HepG2 (cell line): Measurements from ENCODE around the gene ZNF652. TPM values are rescaled to one million over a fixed set of nuclear protein-coding genes. Genes with fewer than 3 reads are reported as not detected.

ENCODE experiments used
- ATAC-seq: fragments of 200-7000 bp; cut with Tn5 transposase; 3 replicates; pipeline ENCODE4 v1.9.1; 2020; ENCODE audit warnings: mild to moderate bottlenecking, moderate library complexity
- BruUV-seq: library from RNA; stranded (reverse); fragments of 400-500 nt; replicated peaks from 2 replicates; lab custom pipeline; 2021; lab: Mats Ljungman, UMichigan
- CTCF ChIA-PET: fragments of 300-600 bp; formaldehyde crosslinking; extraction: SDS; loops from one replicate; lab custom pipeline; 2021; ENCODE audit warnings: low total read pairs, inconsistent platforms, low intra/inter-chr PET ratio; lab: Yijun Ruan, JAX
- POLR2A ChIA-PET: fragments of 350-600 bp; sonication (Branson Sonifier 250); formaldehyde crosslinking; loops from one replicate; lab custom pipeline; 2020; ENCODE audit warnings: antibody characterized with exemption, inconsistent platforms; lab: Yijun Ruan, JAX
- DNase-seq: peaks from one replicate; pipeline ENCODE4 v3.0.0-alpha.2; 2015; ENCODE audit warnings: low spot score
- FAIRE-seq: peaks from 3 replicates; lab custom pipeline; 2011; peaks lifted over from hg19 to GRCh38; lab: Jason Lieb, UNC
- H2AFZ ChIP-seq: one replicate; pipeline ENCODE4 v1.6.1; 2011; ENCODE audit warnings: low read length, inconsistent platforms
- H3K27ac ChIP-seq: fragments of 300-600 bp; 3 replicates; pipeline ENCODE4 v1.8.0; 2011; ENCODE audit warnings: mixed run types, mild to moderate bottlenecking, mixed read lengths, low read length, inconsistent platforms; ENCODE audit not compliant: insufficient read depth; ENCODE audit errors: extremely low read length
- H3K27me3 ChIP-seq, 2 experiments: fragments of 200-600 bp in 1 of 2; 2 replicates in 1 of 2; 3 replicates in 1 of 2; pipeline versions ENCODE4 v1.6.0 to v1.8.0; 2011; ENCODE audit warnings: low read length in 2 of 2, mild to moderate bottlenecking in 2 of 2, moderate library complexity in 2 of 2, inconsistent platforms in 1 of 2; ENCODE audit not compliant: insufficient read depth in 2 of 2, control insufficient read depth in 1 of 2
- H3K36me3 ChIP-seq, 2 experiments: fragments of 200-600 bp in 1 of 2; replicated peaks in 1 of 2; 2 replicates in 1 of 2; 3 replicates in 1 of 2; pipeline versions ENCODE4 v1.5.1 to v1.8.0; 2011; ENCODE audit warnings: low read length in 2 of 2, inconsistent platforms in 1 of 2; ENCODE audit not compliant: insufficient read depth in 2 of 2, control insufficient read depth in 1 of 2
- H3K4me1 ChIP-seq: 2 replicates; pipeline ENCODE4 v1.5.1; 2012; ENCODE audit warnings: low read length, inconsistent platforms; ENCODE audit not compliant: insufficient read depth
- H3K4me2 ChIP-seq: 2 replicates; pipeline ENCODE4 v1.6.0; 2011; ENCODE audit warnings: low read depth, low read length, inconsistent platforms
- H3K4me3 ChIP-seq, 3 experiments: fragments of 200-600 bp in 1 of 3; sonication (generic), shearing (Covaris generic) in 1 of 3; replicated peaks in 1 of 3; 2 replicates each; pipeline ENCODE4 v1.5.1; 2011 to 2016; ENCODE audit warnings: low read length in 3 of 3, inconsistent platforms in 2 of 3, low read depth in 2 of 3, mild to moderate bottlenecking in 2 of 3, control low read depth in 1 of 3, mixed read lengths in 1 of 3; ENCODE audit not compliant: insufficient read depth in 1 of 3
- H3K79me2 ChIP-seq: one replicate; pipeline ENCODE4 v1.6.1; 2011; ENCODE audit warnings: low read length, inconsistent platforms; ENCODE audit not compliant: insufficient read depth
- H3K9ac ChIP-seq: 2 replicates; pipeline ENCODE4 v1.6.0; 2011; ENCODE audit warnings: mild to moderate bottlenecking, low read depth, low read length, inconsistent platforms; ENCODE audit not compliant: insufficient read depth
- H3K9me3 ChIP-seq: 2 replicates; pipeline ENCODE4 v1.5.1; 2012; ENCODE audit warnings: mild to moderate bottlenecking, low read length
- H4K20me1 ChIP-seq: 2 replicates; pipeline ENCODE4 v1.6.0; 2011; ENCODE audit warnings: inconsistent platforms, mild to moderate bottlenecking, low read length, moderate library complexity; ENCODE audit not compliant: insufficient read depth
- ETV6 ChIP-seq: sonication (generic); formaldehyde crosslinking; conservative IDR thresholded peaks from 2 replicates; pipeline ENCODE4 v1.4.0; 2020; ENCODE audit warnings: missing genetic modification reagents
- POLR2AphosphoS5 ChIP-seq: IDR thresholded peaks from 2 replicates; pipeline ENCODE4 v1.6.1; 2012; ENCODE audit warnings: low read depth, low read length
- SP140L ChIP-seq: sonication (generic); formaldehyde crosslinking; IDR thresholded peaks from 2 replicates; pipeline ENCODE4 v1.4.0; 2020; ENCODE audit warnings: missing genetic modification reagents, borderline replicate concordance
- ZNF329 ChIP-seq: sonication (generic); formaldehyde crosslinking; IDR thresholded peaks from 2 replicates; pipeline ENCODE4 v1.9.0; 2021; ENCODE audit warnings: low read depth, mild to moderate bottlenecking, missing genetic modification reagents
- ZNF501 ChIP-seq: sonication (generic); formaldehyde crosslinking; IDR thresholded peaks from 2 replicates; pipeline ENCODE4 v1.5.1; 2020; ENCODE audit warnings: mild to moderate bottlenecking, moderate library complexity, missing genetic modification reagents
- ZNF816 ChIP-seq: sonication (generic); formaldehyde crosslinking; IDR thresholded peaks from 2 replicates; pipeline ENCODE4 v1.8.0; 2022; ENCODE audit warnings: missing genetic modification reagents, mild to moderate bottlenecking, borderline replicate concordance
- WGBS: methylation state at CpG from one replicate; pipeline ENCODE4 v1.1.6; 2017; ENCODE audit warnings: low lambda C conversion rate; 5-methylcytosine and 5-hydroxymethylcytosine counted together
- in situ Hi-C: cut with HindIII; loops from 2 replicates; pipeline ENCODE4 v1.10.0; 2017; ENCODE audit warnings: low pct_unique_long_range_greater_than_20kb; ENCODE audit not compliant: extremely low pct_ligation_motif_present
- intact Hi-C: fragments of 100-400 bp; cut with micrococcal nuclease; formaldehyde crosslinking; loops from one replicate; pipeline ENCODE4 v1.10.0; 2022; ENCODE audit not compliant: unreplicated experiment
- polyA plus RNA-seq, 8 experiments: library from polyadenylated mRNA; depleted of rRNA in 3 of 8; stranded (reverse) in 7 of 8; unstranded in 1 of 8; fragments of >200 nt; fragmentation: Illumina TruSeq in 4 of 8; extraction: Trizol in 4 of 8; gene quantifications; 2 replicates each; pipeline versions ENCODE4 v1.2.1 to v1.2.3, GENCODE V29; 2011 to 2016; ENCODE audit warnings: low read depth in 4 of 8, missing spikeins in 1 of 8, mixed read lengths in 1 of 8; ENCODE audit not compliant: insufficient read depth in 1 of 8
- total RNA-seq, 5 experiments: library from RNA; depleted of rRNA; stranded (reverse); fragments of >200 nt; fragmentation: Illumina TruSeq; extraction: Trizol; gene quantifications; 2 replicates each; pipeline ENCODE4 v1.2.3, GENCODE V29; 2016; ENCODE audit warnings: low read depth in 1 of 5
- TF ChIP-seq, protein P1 (sequence below): sonication (generic); formaldehyde crosslinking; IDR thresholded peaks from 2 replicates; pipeline ENCODE4 v1.5.0; 2020; ENCODE audit warnings: mild to moderate bottlenecking, missing genetic modification reagents
- TF ChIP-seq, protein P2 (sequence below), 2 experiments: IDR thresholded peaks; 2 replicates each; pipeline ENCODE4 v1.6.1; 2011 to 2012; ENCODE audit warnings: low read length in 2 of 2, borderline replicate concordance in 1 of 2, low read depth in 1 of 2, mild to moderate bottlenecking in 1 of 2, moderate library complexity in 1 of 2
- TF ChIP-seq, protein P3 (sequence below): sonication (generic); formaldehyde crosslinking; IDR thresholded peaks from 2 replicates; pipeline ENCODE4 v1.4.0; 2020; ENCODE audit warnings: missing genetic modification reagents

Gene ZNF652
- total and polyA plus RNA-seq, 2 of the 13 experiments (the other 11 are each of a cell fraction or from before 2014, with no cell fraction given), result 16.2 to 30.2 TPM

DNA sequence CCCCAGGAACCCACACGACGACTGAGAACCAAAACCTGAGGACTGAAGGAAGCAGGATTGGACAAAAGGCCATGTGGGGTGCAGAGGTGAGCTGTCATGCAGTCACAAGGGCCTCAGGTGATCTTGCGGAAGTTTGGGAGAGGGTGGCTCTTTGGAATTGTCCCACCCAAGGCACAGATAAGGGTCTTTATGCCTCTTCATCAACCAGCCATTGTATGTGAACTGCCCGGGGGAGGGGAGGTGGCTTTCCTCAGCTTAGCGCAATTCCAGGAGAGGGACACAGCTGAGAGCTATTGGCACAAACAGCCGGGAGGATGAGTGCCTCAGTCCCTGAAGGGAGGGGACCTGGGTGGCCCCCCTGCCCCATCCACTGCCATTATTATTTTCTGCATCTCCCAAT lies 76.3 kb downstream of the ZNF652 start:
- no peak for FAIRE-seq

More for the DNA sequence above, 76.3 kb downstream of the ZNF652 start:
- DNase-seq, result no peak
- Histone ChIP-seq H3K79me2 (no peaks in the 10 kb centered on the region), H3K27ac (no peak overlapping the region), H3K9me3 (no peaks in the 10 kb centered on the region; the same call in 1 of the 2 replicates), H4K20me1 (no peaks in the 10 kb centered on the region), H3K4me3 (no peak overlapping the region), H3K4me1 (peaks cover 26% of the 10 kb centered on the region), H2AFZ (no peak overlapping the region), H3K27me3 (no peaks in the 10 kb centered on the region), H3K36me3 (no peaks in the 10 kb centered on the region)
- intact Hi-C loops (no loop called here), in situ Hi-C loops (no loop called here)
- no TSS peak for BruUV-seq
- POLR2A ChIA-PET, result no interaction called here
- TF ChIP-seq POLR2AphosphoS5 (no peak), ZNF816 (no peak), ZNF501 (CRISPR knock-in tag) (no peak), SP140L (CRISPR knock-in tag) (no peak), ZNF329 (CRISPR knock-in tag) (no peak), ETV6 (CRISPR knock-in tag) (no peak)
- TF ChIP-seq, protein P1, sequence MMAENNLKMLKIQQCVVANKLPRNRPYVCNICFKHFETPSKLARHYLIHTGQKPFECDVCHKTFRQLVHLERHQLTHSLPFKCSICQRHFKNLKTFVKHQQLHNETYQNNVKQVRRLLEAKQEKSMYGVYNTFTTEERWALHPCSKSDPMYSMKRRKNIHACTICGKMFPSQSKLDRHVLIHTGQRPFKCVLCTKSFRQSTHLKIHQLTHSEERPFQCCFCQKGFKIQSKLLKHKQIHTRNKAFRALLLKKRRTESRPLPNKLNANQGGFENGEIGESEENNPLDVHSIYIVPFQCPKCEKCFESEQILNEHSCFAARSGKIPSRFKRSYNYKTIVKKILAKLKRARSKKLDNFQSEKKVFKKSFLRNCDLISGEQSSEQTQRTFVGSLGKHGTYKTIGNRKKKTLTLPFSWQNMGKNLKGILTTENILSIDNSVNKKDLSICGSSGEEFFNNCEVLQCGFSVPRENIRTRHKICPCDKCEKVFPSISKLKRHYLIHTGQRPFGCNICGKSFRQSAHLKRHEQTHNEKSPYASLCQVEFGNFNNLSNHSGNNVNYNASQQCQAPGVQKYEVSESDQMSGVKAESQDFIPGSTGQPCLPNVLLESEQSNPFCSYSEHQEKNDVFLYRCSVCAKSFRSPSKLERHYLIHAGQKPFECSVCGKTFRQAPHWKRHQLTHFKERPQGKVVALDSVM (CRISPR knock-in tag), result no peak
- TF ChIP-seq, protein P2, sequence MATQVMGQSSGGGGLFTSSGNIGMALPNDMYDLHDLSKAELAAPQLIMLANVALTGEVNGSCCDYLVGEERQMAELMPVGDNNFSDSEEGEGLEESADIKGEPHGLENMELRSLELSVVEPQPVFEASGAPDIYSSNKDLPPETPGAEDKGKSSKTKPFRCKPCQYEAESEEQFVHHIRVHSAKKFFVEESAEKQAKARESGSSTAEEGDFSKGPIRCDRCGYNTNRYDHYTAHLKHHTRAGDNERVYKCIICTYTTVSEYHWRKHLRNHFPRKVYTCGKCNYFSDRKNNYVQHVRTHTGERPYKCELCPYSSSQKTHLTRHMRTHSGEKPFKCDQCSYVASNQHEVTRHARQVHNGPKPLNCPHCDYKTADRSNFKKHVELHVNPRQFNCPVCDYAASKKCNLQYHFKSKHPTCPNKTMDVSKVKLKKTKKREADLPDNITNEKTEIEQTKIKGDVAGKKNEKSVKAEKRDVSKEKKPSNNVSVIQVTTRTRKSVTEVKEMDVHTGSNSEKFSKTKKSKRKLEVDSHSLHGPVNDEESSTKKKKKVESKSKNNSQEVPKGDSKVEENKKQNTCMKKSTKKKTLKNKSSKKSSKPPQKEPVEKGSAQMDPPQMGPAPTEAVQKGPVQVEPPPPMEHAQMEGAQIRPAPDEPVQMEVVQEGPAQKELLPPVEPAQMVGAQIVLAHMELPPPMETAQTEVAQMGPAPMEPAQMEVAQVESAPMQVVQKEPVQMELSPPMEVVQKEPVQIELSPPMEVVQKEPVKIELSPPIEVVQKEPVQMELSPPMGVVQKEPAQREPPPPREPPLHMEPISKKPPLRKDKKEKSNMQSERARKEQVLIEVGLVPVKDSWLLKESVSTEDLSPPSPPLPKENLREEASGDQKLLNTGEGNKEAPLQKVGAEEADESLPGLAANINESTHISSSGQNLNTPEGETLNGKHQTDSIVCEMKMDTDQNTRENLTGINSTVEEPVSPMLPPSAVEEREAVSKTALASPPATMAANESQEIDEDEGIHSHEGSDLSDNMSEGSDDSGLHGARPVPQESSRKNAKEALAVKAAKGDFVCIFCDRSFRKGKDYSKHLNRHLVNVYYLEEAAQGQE (IDR thresholded peaks at IDR 0.05; ENCODE audit: borderline replicate concordance in 1 of 2, low read depth in 1 of 2, low read length in 2 of 2), result no peak
- TF ChIP-seq, protein P3, sequence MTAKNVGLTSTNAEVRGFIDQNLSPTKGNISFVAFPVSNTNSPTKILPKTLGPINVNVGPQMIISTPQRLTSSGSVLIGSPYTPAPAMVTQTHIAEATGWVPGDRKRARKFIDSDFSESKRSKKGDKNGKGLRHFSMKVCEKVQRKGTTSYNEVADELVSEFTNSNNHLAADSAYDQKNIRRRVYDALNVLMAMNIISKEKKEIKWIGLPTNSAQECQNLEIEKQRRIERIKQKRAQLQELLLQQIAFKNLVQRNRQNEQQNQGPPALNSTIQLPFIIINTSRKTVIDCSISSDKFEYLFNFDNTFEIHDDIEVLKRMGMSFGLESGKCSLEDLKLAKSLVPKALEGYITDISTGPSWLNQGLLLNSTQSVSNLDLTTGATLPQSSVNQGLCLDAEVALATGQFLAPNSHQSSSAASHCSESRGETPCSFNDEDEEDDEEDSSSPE (CRISPR knock-in tag), result no peak
- TF ChIP-seq, all 625 proteins: peak for 0
- CTCF ChIA-PET, result no interaction called here
- WGBS, result 68% methylated on average over 4 of the region's 6 CpGs
- Histone ChIP-seq H3K9ac (no peak overlapping the region), H3K4me2 (no peak overlapping the region)
- ATAC-seq, result no peak
